MM.1S (cell line): ENCODE results near the gene MYBL2.

Source experiments
- DNase-seq: peaks from one replicate; pipeline ENCODE4 v3.0.0-alpha.2; 2015
- H2AFZ ChIP-seq: fragments of 300-600 bp; sonication (generic); 2 replicates; pipeline ENCODE4 v1.6.0; 2016; ENCODE audit warnings: antibody characterized with exemption, low read length
- H3F3A ChIP-seq: fragments of 300-600 bp; sonication (generic); 2 replicates; pipeline ENCODE4 v1.6.1; 2016; ENCODE audit warnings: mild to moderate bottlenecking, antibody characterized with exemption, low read length, moderate library complexity, mixed read lengths; ENCODE audit not compliant: insufficient read depth
- H3K27ac ChIP-seq: fragments of 300-600 bp; sonication (generic); 2 replicates; pipeline ENCODE4 v1.5.1; 2016; ENCODE audit warnings: mild to moderate bottlenecking, low read length
- H3K27me3 ChIP-seq: fragments of 300-600 bp; sonication (generic); replicated peaks from 2 replicates; pipeline ENCODE4 v1.6.0; 2016; ENCODE audit warnings: low read length; ENCODE audit not compliant: insufficient read depth
- H3K36me3 ChIP-seq: fragments of 300-600 bp; sonication (generic); replicated peaks from 2 replicates; pipeline ENCODE4 v1.6.1; 2016; ENCODE audit warnings: mild to moderate bottlenecking, low read length, mixed read lengths; ENCODE audit not compliant: insufficient read depth
- H3K4me1 ChIP-seq: fragments of 300-600 bp; sonication (generic); 2 replicates; pipeline ENCODE4 v1.6.1; 2016; ENCODE audit warnings: low read length, mixed read lengths
- H3K4me2 ChIP-seq: fragments of 300-600 bp; sonication (generic); 2 replicates; pipeline ENCODE4 v1.6.0; 2016; ENCODE audit warnings: low read depth, low read length
- H3K4me3 ChIP-seq: fragments of 300-600 bp; sonication (generic); 2 replicates; pipeline ENCODE4 v1.5.1; 2016; ENCODE audit warnings: low read length, mixed read lengths
- H3K79me2 ChIP-seq: fragments of 300-600 bp; sonication (generic); 2 replicates; pipeline ENCODE4 v1.6.1; 2016; ENCODE audit warnings: mixed run types, low read length, mixed read lengths
- H3K9ac ChIP-seq: fragments of 300-600 bp; sonication (generic); 2 replicates; pipeline ENCODE4 v1.6.1; 2016; ENCODE audit warnings: low read length, mixed read lengths
- H3K9me2 ChIP-seq: fragments of 300-600 bp; sonication (generic); replicated peaks from 2 replicates; pipeline ENCODE4 v1.6.1; 2016; ENCODE audit warnings: mild to moderate bottlenecking, low read length, mixed read lengths; ENCODE audit not compliant: insufficient read depth
- H3K9me3 ChIP-seq: fragments of 300-600 bp; sonication (generic); replicated peaks from 2 replicates; pipeline ENCODE4 v1.6.1; 2016; ENCODE audit warnings: mild to moderate bottlenecking, low read length, mixed read lengths; ENCODE audit not compliant: insufficient read depth
- H4K20me1 ChIP-seq: fragments of 300-600 bp; sonication (generic); 2 replicates; pipeline ENCODE4 v1.6.1; 2016; ENCODE audit warnings: mild to moderate bottlenecking, low read length, moderate library complexity, mixed read lengths; ENCODE audit not compliant: insufficient read depth
- CTCF ChIP-seq: fragments of 300-600 bp; sonication (generic); IDR thresholded peaks from 2 replicates; pipeline ENCODE4 v1.5.1; 2016; ENCODE audit warnings: antibody characterized with exemption, low read length, mixed read lengths
- EZH2 ChIP-seq: fragments of 300-600 bp; sonication (generic); optimal IDR thresholded peaks from 2 replicates; pipeline ENCODE3; 2017; ENCODE audit warnings: low read depth, mild to moderate bottlenecking, antibody characterized with exemption, low read length, mixed read lengths
- EZH2phosphoT487 ChIP-seq: fragments of 300-600 bp; sonication (generic); IDR thresholded peaks from 2 replicates; pipeline ENCODE4 v1.6.1; 2018; ENCODE audit warnings: antibody characterized with exemption, low read length

The MYBL2 gene

GRCh38 chr20:43731927-43732326, 65.0 kb downstream of the MYBL2 start:
- Histone ChIP-seq H3K9ac (no peak overlapping the region), H3K4me3 (no peak overlapping the region), H2AFZ (no peak overlapping the region), H3K27ac (no peak overlapping the region), H3K27me3 (no peaks in the 10 kb centered on the region), H4K20me1 (no peaks in the 10 kb centered on the region), H3K79me2 (no peaks in the 10 kb centered on the region), H3K9me3 (no peaks in the 10 kb centered on the region), H3K9me2 (no peaks in the 10 kb centered on the region), H3K4me1 (peaks cover 28% of the 10 kb centered on the region), H3K4me2 (no peak overlapping the region), H3K36me3 (no peaks in the 10 kb centered on the region), H3F3A (peaks cover 12% of the 10 kb centered on the region)
- TF ChIP-seq EZH2 (no peak), CTCF (no peak), EZH2phosphoT487 (no peak)
- no peak for DNase-seq

- Histone ChIP-seq H2AFZ (no peak overlapping the region), H3K36me3 (no peaks in the 10 kb centered on the region), H3K9ac (no peak overlapping the region), H3K27ac (no peak overlapping the region), H3K27me3 (no peaks in the 10 kb centered on the region), H4K20me1 (no peaks in the 10 kb centered on the region), H3K4me3 (no peak overlapping the region), H3K9me3 (no peaks in the 10 kb centered on the region), H3K9me2 (no peaks in the 10 kb centered on the region), H3F3A (peaks cover 6% of the 10 kb centered on the region), H3K79me2 (no peaks in the 10 kb centered on the region), H3K4me1 (peaks cover 13% of the 10 kb centered on the region; the same call in 1 of the 2 replicates), H3K4me2 (no peak overlapping the region)
- no peak for DNase-seq
- no peak for TF ChIP-seq EZH2
- no peak for TF ChIP-seq CTCF
- no peak for TF ChIP-seq EZH2phosphoT487
These were observed 69.8 kb downstream of the MYBL2 start for GRCh38 chr20:43736588-43737158.

- Histone ChIP-seq H3K4me2 (no peak overlapping the region), H3F3A (peaks cover 6% of the 10 kb centered on the region), H3K27me3 (no peaks in the 10 kb centered on the region), H3K9ac (no peak overlapping the region), H3K4me3 (no peak overlapping the region), H2AFZ (no peak overlapping the region), H3K4me1 (peaks cover 10% of the 10 kb centered on the region; the same call in 1 of the 2 replicates), H3K9me2 (no peaks in the 10 kb centered on the region), H4K20me1 (no peaks in the 10 kb centered on the region), H3K79me2 (no peaks in the 10 kb centered on the region), H3K9me3 (no peaks in the 10 kb centered on the region), H3K27ac (no peak overlapping the region), H3K36me3 (no peaks in the 10 kb centered on the region)
- no peak for TF ChIP-seq EZH2
- no peak for TF ChIP-seq EZH2phosphoT487
- no peak for TF ChIP-seq CTCF
- DNase-seq = no peak
These were observed 71.0 kb downstream of the MYBL2 start for GRCh38 chr20:43737925-43738324.
